ENCODE measurements around the gene VWA1. TPM values are rescaled to one million over a fixed set of nuclear protein-coding genes. Genes with fewer than 3 reads are reported as not detected.

VWA1 gene
- total and polyA plus RNA-seq, 8 donors, result 7.6 to 64.8 (median 23.0) TPM

DNA sequence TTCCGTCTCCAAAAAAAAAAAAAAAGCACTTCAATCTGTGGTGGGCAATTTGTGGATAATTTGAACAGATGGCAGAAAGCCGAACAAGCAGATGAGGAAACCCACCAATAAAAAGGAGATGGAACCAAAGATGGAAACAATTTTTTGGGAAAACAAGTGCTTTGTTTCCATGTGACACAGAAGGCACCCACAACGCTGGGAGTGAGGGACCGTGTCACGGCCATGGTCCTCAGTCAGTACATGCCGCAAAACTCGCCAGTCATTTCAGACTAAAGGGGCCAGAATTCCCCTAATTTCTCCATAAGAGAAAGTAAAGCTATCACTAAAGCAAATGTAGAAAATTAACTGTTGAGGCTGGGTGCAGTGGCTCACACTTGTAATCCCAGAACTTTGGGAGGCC is 41.4 kb upstream of the VWA1 start:
- Histone ChIP-seq H3K4me1 (peaks cover 12 to 40% (median 28%) of the 10 kb centered on the region in 4 donors), H3K4me3 (no peak overlapping the region), H3K9me3 (no peaks in the 10 kb centered on the region), H3K27ac (no peak overlapping the region), H3K36me3 (peaks cover 78 to 91% (median 89%) of the 10 kb centered on the region in 4 donors), H3K27me3 (no peaks in the 10 kb centered on the region)
- intact Hi-C loops (cut with DNase I; ENCODE audit: low total_unique reads), result no loop called here
- DNase-seq, result no peak
- no peak for TF ChIP-seq POLR2A (IDR thresholded peaks at IDR 0.05)
- no peak for TF ChIP-seq EP300 (IDR thresholded peaks at IDR 0.05)
- TF ChIP-seq POLR2AphosphoS5 (IDR thresholded peaks at IDR 0.05), result no peak
- 87 to 98% (median 96%) methylated on average over 7 of the region's 7 CpGs for WGBS, 5 donors

DNA sequence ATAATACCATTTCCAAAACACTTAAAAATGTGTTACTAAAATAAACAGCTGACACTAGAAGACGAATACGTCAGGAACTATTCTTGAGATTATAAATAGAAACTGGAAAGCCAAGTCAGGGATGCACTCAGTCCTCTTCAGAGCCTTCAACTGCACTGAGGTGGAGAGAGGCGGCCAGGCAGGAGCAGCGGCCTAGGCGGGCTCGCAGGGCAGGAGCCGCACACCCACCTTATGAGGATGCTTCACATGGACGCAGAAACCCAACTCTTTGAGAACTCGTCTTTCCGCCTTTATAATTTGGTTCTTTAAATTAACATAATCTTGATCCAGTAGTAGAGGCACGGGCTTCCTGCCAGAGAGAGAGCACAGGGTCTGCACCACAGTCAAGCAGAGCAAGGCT is 40.3 kb upstream of the VWA1 start:
- H3K9me3 ChIP-seq, result no peaks in the 10 kb centered on the region
- TF ChIP-seq EP300 (IDR thresholded peaks at IDR 0.05), result no peak
- TF ChIP-seq, protein P1, sequence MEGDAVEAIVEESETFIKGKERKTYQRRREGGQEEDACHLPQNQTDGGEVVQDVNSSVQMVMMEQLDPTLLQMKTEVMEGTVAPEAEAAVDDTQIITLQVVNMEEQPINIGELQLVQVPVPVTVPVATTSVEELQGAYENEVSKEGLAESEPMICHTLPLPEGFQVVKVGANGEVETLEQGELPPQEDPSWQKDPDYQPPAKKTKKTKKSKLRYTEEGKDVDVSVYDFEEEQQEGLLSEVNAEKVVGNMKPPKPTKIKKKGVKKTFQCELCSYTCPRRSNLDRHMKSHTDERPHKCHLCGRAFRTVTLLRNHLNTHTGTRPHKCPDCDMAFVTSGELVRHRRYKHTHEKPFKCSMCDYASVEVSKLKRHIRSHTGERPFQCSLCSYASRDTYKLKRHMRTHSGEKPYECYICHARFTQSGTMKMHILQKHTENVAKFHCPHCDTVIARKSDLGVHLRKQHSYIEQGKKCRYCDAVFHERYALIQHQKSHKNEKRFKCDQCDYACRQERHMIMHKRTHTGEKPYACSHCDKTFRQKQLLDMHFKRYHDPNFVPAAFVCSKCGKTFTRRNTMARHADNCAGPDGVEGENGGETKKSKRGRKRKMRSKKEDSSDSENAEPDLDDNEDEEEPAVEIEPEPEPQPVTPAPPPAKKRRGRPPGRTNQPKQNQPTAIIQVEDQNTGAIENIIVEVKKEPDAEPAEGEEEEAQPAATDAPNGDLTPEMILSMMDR (IDR thresholded peaks at IDR 0.05), result no peak
- no peak for TF ChIP-seq POLR2A (IDR thresholded peaks at IDR 0.05)
- no peak for TF ChIP-seq POLR2AphosphoS5 (IDR thresholded peaks at IDR 0.05)
- H3K4me1 ChIP-seq, result peaks cover 17 to 46% (median 33%) of the 10 kb centered on the region in 4 donors
- peaks cover 68 to 81% (median 78%) of the 10 kb centered on the region in 4 donors for H3K36me3 ChIP-seq
- H3K27ac ChIP-seq, result no peak overlapping the region
- H3K27me3 ChIP-seq, result no peaks in the 10 kb centered on the region
- intact Hi-C loops (cut with DNase I; ENCODE audit: low total_unique reads), result no loop called here
- no peak for DNase-seq
- no peak overlapping the region for H3K4me3 ChIP-seq
- 82 to 92% (median 90%) methylated on average over 11 of the region's 11 CpGs for WGBS, 5 donors

DNA sequence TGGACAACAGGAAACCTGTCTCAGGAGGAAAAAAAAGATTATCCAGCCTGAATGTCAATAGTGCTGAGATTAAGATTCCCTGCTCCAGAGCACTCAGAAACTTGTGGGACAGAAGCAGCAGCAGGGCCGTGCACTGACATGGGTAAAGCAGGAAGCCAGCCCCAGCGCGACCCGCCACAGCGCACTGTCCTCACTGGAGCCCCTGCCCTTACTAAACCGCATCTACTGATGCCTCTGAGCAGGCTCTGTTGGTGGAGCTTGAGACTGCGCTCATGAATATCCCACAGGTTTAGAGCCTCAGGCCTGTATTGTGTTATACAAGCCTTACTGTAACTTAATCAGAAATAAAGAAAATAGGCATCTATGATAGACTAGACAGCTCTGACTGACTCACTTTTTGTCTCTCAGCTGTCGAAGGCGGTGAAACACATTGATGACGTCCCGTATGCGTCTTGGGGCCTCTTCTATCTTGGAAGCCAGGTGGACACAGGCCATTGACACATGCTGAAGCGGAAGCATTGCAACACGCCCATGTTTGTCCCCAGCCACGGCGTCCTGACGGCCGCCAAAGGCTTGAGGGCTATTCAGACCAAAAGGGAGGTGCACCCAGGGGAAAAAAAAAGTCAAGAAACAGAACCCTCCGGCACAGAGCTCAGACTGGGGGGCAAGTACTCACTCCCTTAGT is 37.5 kb upstream of the VWA1 start:
- H3K36me3 ChIP-seq, result peaks cover 64 to 77% (median 75%) of the 10 kb centered on the region in 4 donors
- 38 to 60% (median 46%) methylated on average over 17 to 19 of the region's 19 CpGs for WGBS, 5 donors
- H3K4me1 ChIP-seq, result peaks cover 26 to 67% (median 59%) of the 10 kb centered on the region in 4 donors
- TF ChIP-seq POLR2A (IDR thresholded peaks at IDR 0.05) (no peak), POLR2AphosphoS5 (IDR thresholded peaks at IDR 0.05) (no peak), EP300 (IDR thresholded peaks at IDR 0.05) (no peak)
- TF ChIP-seq, protein P1 (IDR thresholded peaks at IDR 0.05), result no peak
- peak in 1 of 2 donors; percentile 41 for DNase-seq
- no peaks in the 10 kb centered on the region for H3K27me3 ChIP-seq
- intact Hi-C loops (cut with DNase I; ENCODE audit: low total_unique reads), result no loop called here
- H3K9me3 ChIP-seq, result no peaks in the 10 kb centered on the region
- peak overlapping the region; percentile 87 to 100 (median 99) for H3K4me3 ChIP-seq
- peak overlapping the region in 4 of 5 donors; percentile 84 to 94 (median 90) for H3K27ac ChIP-seq

DNA sequence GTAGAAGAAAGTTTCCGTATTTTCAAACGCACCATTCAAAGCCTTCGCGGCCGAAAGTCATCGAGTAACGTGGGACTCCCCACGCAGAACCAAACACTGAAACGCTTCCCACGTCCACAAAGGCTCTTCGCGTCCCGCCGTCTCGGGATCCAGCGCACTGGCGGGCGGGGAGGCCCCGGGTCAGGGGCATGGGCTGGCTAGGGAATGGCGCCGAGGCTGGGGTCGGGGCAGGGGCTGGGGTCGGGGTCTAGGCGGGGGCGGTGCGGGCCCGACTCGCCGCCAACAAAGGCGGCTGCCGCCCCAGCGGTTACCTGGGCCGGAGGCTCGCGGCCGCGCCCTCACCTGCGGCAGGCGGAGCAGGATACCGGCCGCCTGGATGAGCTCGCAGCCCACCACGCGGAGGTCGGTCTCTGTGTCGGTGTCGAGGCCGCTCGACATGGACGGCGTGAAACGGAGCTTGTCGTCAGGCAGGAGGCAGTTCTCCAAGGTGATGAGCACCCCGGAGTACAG is 36.8 kb upstream of the VWA1 start:
- DNase-seq, result no peak
- TF ChIP-seq EP300 (IDR thresholded peaks at IDR 0.05), result no peak
- no peak for TF ChIP-seq POLR2A (IDR thresholded peaks at IDR 0.05)
- TF ChIP-seq, protein P1 (IDR thresholded peaks at IDR 0.05), result no peak
- no peak for TF ChIP-seq POLR2AphosphoS5 (IDR thresholded peaks at IDR 0.05)
- H3K9me3 ChIP-seq, result no peaks in the 10 kb centered on the region
- H3K27me3 ChIP-seq, result no peaks in the 10 kb centered on the region
- WGBS, 5 donors, result 0 to 1% (median 0%) methylated on average over 5 to 54 of the region's 54 CpGs
- peaks cover 26 to 75% (median 58%) of the 10 kb centered on the region in 4 donors for H3K4me1 ChIP-seq
- peak overlapping the region; percentile 81 to 94 (median 90) for H3K27ac ChIP-seq
- H3K4me3 ChIP-seq, result peak overlapping the region; percentile 87 to 100 (median 99)
- H3K36me3 ChIP-seq, result peaks cover 63 to 77% (median 75%) of the 10 kb centered on the region in 4 donors
- intact Hi-C loops (cut with DNase I; ENCODE audit: low total_unique reads), result no loop called here
